Measurements from ENCODE around the gene NEURL1B.

Gene NEURL1B

GRCh38 chr5:172599204-172599567 is 41.9 kb upstream of the NEURL1B start:
- POLR2A ChIA-PET, result no interaction called here
- CTCF ChIA-PET, result interaction anchor here (0.7 to 1.3 kb wide), 2 partner anchors 47 to 48 kb away, joined by 3 read pairs; no protein-coding TSS in a partner anchor

GRCh38 chr5:172600571-172600970 is 40.5 kb upstream of the NEURL1B start:
- POLR2A ChIA-PET, result no interaction called here
- H3K27ac ChIP-seq (ENCODE audit: extremely low read depth, low read depth, low read length), result no peak overlapping the region
- CTCF ChIA-PET, result no interaction called here
- no peaks in the 10 kb centered on the region for H3K9me3 ChIP-seq (ENCODE audit: control insufficient read depth, insufficient read depth, low read depth, low read length)
- H3K4me1 ChIP-seq (ENCODE audit: control insufficient read depth, insufficient read depth, low read length), result no peaks in the 10 kb centered on the region
- H3K36me3 ChIP-seq (ENCODE audit: control insufficient read depth in 2 of 2, insufficient read depth in 1 of 2, low read length in 2 of 2), result no peaks in the 10 kb centered on the region
- H3K4me3 ChIP-seq (ENCODE audit: low read depth, low read length), result no peak overlapping the region
- TF ChIP-seq ZBTB44 (tag by site-specific recombination; IDR thresholded peaks at IDR 0.05), result no peak
- TF ChIP-seq ZSCAN18 (tag by site-specific recombination; IDR thresholded peaks at IDR 0.05), result no peak
- TF ChIP-seq ZNF791 (tag by site-specific recombination; IDR thresholded peaks at IDR 0.05), result no peak
- no peak for TF ChIP-seq ZNF629 (tag by site-specific recombination; IDR thresholded peaks at IDR 0.05)
- no peak for TF ChIP-seq KLF17 (tag by site-specific recombination; IDR thresholded peaks at IDR 0.05)
- TF ChIP-seq GLI4 (tag by site-specific recombination; IDR thresholded peaks at IDR 0.05), result no peak
- no peak for TF ChIP-seq ZNF449 (tag by site-specific recombination; IDR thresholded peaks at IDR 0.05)
- no peak for TF ChIP-seq ZNF610 (tag by site-specific recombination; IDR thresholded peaks at IDR 0.05; ENCODE audit: borderline replicate concordance)

More at GRCh38 chr5:172599204-172599567, 41.9 kb upstream of the NEURL1B start:
- no peaks in the 10 kb centered on the region for H3K4me1 ChIP-seq (ENCODE audit: control insufficient read depth, insufficient read depth, low read length)
- H3K36me3 ChIP-seq (ENCODE audit: control insufficient read depth in 2 of 2, insufficient read depth in 1 of 2, low read length in 2 of 2), result no peaks in the 10 kb centered on the region
- H3K27ac ChIP-seq (ENCODE audit: extremely low read depth, low read depth, low read length), result no peak overlapping the region
- TF ChIP-seq ZNF433 (tag by site-specific recombination; IDR thresholded peaks at IDR 0.05; ENCODE audit: low read depth) (no peak), ZNF302 (tag by site-specific recombination; IDR thresholded peaks at IDR 0.05; ENCODE audit: low read depth) (no peak), ZBTB11 (tag by site-specific recombination; conservative IDR thresholded peaks at IDR 0.05; ENCODE audit: low read depth) (no peak), ZBTB44 (tag by site-specific recombination; IDR thresholded peaks at IDR 0.05) (no peak), ZSCAN30 (tag by site-specific recombination; IDR thresholded peaks at IDR 0.05) (no peak), ZBTB20 (tag by site-specific recombination; IDR thresholded peaks at IDR 0.05) (no peak), GLI4 (tag by site-specific recombination; IDR thresholded peaks at IDR 0.05) (no peak), ZNF292 (tag by site-specific recombination; IDR thresholded peaks at IDR 0.05; ENCODE audit: borderline replicate concordance, low read depth) (no peak), ZFP37 (tag by site-specific recombination; IDR thresholded peaks at IDR 0.05) (no peak), ZNF175 (tag by site-specific recombination; IDR thresholded peaks at IDR 0.05) (no peak), PATZ1 (tag by site-specific recombination; IDR thresholded peaks at IDR 0.05) (no peak)
- H3K9me3 ChIP-seq (ENCODE audit: control insufficient read depth, insufficient read depth, low read depth, low read length), result no peaks in the 10 kb centered on the region
- no peak overlapping the region for H3K4me3 ChIP-seq (ENCODE audit: low read depth, low read length)
